ENCODE measurements around the gene MMAA. TPM values are rescaled to one million over a fixed set of nuclear protein-coding genes. Genes with fewer than 3 reads are reported as not detected.
"Not testable (repeated sequence)": the region's sequence is repeated elsewhere in the genome, so short reads cannot be mapped to it uniquely, and the experiment has no call there.

Gene MMAA
- polyA plus RNA-seq (2012; ENCODE audit: low read depth, missing spikeins): 7.8 TPM

DNA sequence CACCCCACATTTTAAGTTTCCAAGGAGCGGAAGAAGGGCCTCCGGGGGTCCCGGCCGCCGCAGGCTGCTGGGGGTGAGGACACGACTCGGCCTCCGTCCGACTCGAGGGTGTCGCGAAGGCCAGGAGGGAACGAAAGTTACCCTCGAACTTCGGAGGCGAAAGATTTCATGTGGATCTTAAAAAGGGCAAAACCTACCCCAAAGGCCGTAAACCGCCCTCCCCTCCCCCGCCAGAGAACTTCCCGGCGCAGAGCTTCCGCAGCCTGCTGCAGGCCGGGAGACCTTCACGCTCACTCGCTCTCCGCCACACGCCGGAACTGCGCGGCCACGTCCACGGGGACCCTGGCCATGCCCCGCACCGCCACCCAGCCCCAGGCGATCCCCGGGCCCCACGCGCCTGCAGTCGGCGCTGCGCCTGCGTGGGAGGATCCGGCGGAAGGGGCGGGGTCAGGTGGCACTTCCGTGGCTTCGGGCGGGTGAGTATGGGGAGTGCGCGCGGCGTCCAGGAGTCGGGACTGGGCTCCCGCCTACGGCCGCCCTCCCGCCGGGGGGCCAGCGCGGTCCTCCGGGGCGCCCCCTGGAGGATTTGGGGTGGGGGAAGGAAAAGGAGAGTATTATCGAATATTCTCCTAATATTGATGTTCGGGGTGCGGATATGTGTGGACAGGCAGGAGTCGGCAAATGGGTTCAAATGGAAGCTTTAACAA lies at the start of gene MMAA:
Gene MMAA, plus strand, starts transcription at position 454 of the 707 bp plus-strand sequence. CDS start 19,755 bp downstream, outside the sequence.
- peak; percentile 9; the same call in 1 of the 2 replicates for TF ChIP-seq POU2F2 (IDR thresholded peaks at IDR 0.05; ENCODE audit: low read depth, low read length)
- peak; percentile 83 for TF ChIP-seq TAF1 (IDR thresholded peaks at IDR 0.05; ENCODE audit: low read depth, low read length)
- TF ChIP-seq POLR2AphosphoS5 (IDR thresholded peaks at IDR 0.05; ENCODE audit: low read depth, low read length): peak; percentile 96
- peak; percentile 90 for TF ChIP-seq POLR2A (IDR thresholded peaks at IDR 0.05; ENCODE audit: low read depth, low read length)
- peak; percentile 72 for TF ChIP-seq PAX5 (IDR thresholded peaks at IDR 0.05; ENCODE audit: insufficient read depth, low read length, severe bottlenecking)
- TF ChIP-seq SPI1 (IDR thresholded peaks at IDR 0.05; ENCODE audit: low read depth, low read length): peak; percentile 28; the same call in 1 of the 2 replicates
- peak; percentile 98 for FAIRE-seq
- DNase-seq (ENCODE audit: insufficient read length, low spot score): peak; percentile 90

DNA sequence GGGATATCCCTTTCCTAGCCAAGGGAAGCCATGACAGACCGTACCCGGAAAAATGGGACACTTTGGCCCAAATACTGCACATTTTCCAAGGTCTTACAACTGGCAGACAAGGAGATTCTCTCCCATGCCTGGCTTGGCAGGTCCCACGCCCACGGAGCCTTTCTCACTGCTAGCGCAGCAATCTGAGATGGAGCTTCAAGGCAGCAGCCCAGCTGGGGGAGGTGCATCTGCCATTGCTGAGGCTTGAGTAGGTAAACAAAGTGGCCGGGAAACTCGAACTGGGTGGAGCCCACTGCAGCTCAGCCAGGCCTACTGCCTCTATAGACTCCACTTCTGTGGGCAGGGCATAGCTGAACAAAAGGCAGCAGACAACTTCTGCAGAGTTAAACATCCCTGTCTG lies 44.6 kb upstream of the MMAA start:
- not testable (repeated sequence) for DNase-seq (ENCODE audit: insufficient read length, low spot score); FAIRE-seq

GRCh38 chr4:145580906-145581305 lies 38.3 kb upstream of the MMAA start:
- no peak for DNase-seq (ENCODE audit: insufficient read length, low spot score)
- TF ChIP-seq TAF1 (IDR thresholded peaks at IDR 0.05; ENCODE audit: low read depth, low read length): no peak
- TF ChIP-seq PAX5 (IDR thresholded peaks at IDR 0.05; ENCODE audit: insufficient read depth, low read length, severe bottlenecking): no peak
- no peak for TF ChIP-seq POLR2AphosphoS5 (IDR thresholded peaks at IDR 0.05; ENCODE audit: low read depth, low read length)
- no peak for TF ChIP-seq POLR2A (IDR thresholded peaks at IDR 0.05; ENCODE audit: low read depth, low read length)
- no peak for TF ChIP-seq POU2F2 (IDR thresholded peaks at IDR 0.05; ENCODE audit: low read depth, low read length)
- no peak for TF ChIP-seq SPI1 (IDR thresholded peaks at IDR 0.05; ENCODE audit: low read depth, low read length)
- no peak for FAIRE-seq

- DNase-seq (ENCODE audit: insufficient read length, low spot score) (no peak), FAIRE-seq (no peak)
These were observed 35.8 kb upstream of the MMAA start for GRCh38 chr4:145583191-145584055.

GRCh38 chr4:145587088-145587754 lies 32.0 kb upstream of the MMAA start:
- no peak for DNase-seq (ENCODE audit: insufficient read length, low spot score)
- no peak for TF ChIP-seq POLR2A (IDR thresholded peaks at IDR 0.05; ENCODE audit: low read depth, low read length)
- TF ChIP-seq PAX5 (IDR thresholded peaks at IDR 0.05; ENCODE audit: insufficient read depth, low read length, severe bottlenecking): no peak
- TF ChIP-seq TAF1 (IDR thresholded peaks at IDR 0.05; ENCODE audit: low read depth, low read length): no peak
- TF ChIP-seq SPI1 (IDR thresholded peaks at IDR 0.05; ENCODE audit: low read depth, low read length): no peak
- TF ChIP-seq POLR2AphosphoS5 (IDR thresholded peaks at IDR 0.05; ENCODE audit: low read depth, low read length): no peak
- TF ChIP-seq POU2F2 (IDR thresholded peaks at IDR 0.05; ENCODE audit: low read depth, low read length): no peak
- FAIRE-seq: no peak

More at GRCh38 chr4:145583191-145584055, 35.8 kb upstream of the MMAA start:
- TF ChIP-seq TAF1 (IDR thresholded peaks at IDR 0.05; ENCODE audit: low read depth, low read length) (no peak), SPI1 (IDR thresholded peaks at IDR 0.05; ENCODE audit: low read depth, low read length) (no peak), POU2F2 (IDR thresholded peaks at IDR 0.05; ENCODE audit: low read depth, low read length) (no peak), POLR2A (IDR thresholded peaks at IDR 0.05; ENCODE audit: low read depth, low read length) (no peak), POLR2AphosphoS5 (IDR thresholded peaks at IDR 0.05; ENCODE audit: low read depth, low read length) (no peak)

- DNase-seq (ENCODE audit: insufficient read length, low spot score); FAIRE-seq: not testable (repeated sequence)
These were observed 29.8 kb upstream of the MMAA start for GRCh38 chr4:145589381-145589780.

- no peak for TF ChIP-seq PAX5 (IDR thresholded peaks at IDR 0.05; ENCODE audit: insufficient read depth, low read length, severe bottlenecking)
- TF ChIP-seq SPI1 (IDR thresholded peaks at IDR 0.05; ENCODE audit: low read depth, low read length): no peak
- TF ChIP-seq POLR2A (IDR thresholded peaks at IDR 0.05; ENCODE audit: low read depth, low read length): no peak
- TF ChIP-seq TAF1 (IDR thresholded peaks at IDR 0.05; ENCODE audit: low read depth, low read length): no peak
- FAIRE-seq: peak; percentile 16
These were observed 29.1 kb upstream of the MMAA start for GRCh38 chr4:145589916-145590702.

DNA sequence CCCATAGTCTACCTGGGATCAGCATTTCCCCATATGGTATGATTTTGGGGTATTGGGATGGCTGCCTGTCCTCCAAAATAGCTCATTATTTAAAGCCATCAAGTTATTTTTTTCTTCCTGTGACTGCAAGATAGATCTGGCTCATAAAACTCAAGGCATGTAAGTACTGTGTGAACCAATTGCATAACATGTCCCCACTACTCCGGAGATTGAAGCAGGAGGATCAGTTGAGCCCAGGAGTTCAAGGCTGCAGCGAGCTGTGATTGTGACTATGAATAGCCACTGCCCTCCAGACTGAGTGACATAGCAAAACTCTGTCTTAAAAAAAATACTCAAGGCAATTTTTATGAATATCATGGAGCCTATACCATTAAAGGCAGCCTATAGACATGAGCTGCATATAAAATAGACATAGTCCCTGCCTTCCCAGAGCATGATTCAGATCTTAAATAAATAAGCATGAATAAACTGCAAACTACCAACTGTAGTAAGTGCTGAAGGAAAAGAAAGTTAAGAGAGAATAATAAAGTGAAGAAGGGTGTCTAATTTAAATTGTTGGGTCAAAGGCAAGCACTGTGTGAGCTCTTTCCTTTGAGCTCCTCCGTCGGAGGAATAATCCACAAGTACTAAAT lies 16.9 kb upstream of the MMAA start:
- DNase-seq (ENCODE audit: insufficient read length, low spot score) (no peak), FAIRE-seq (no peak)
- TF ChIP-seq TAF1 (IDR thresholded peaks at IDR 0.05; ENCODE audit: low read depth, low read length) (no peak), POLR2AphosphoS5 (IDR thresholded peaks at IDR 0.05; ENCODE audit: low read depth, low read length) (no peak), PAX5 (IDR thresholded peaks at IDR 0.05; ENCODE audit: insufficient read depth, low read length, severe bottlenecking) (no peak), POU2F2 (IDR thresholded peaks at IDR 0.05; ENCODE audit: low read depth, low read length) (no peak), SPI1 (IDR thresholded peaks at IDR 0.05; ENCODE audit: low read depth, low read length) (no peak), POLR2A (IDR thresholded peaks at IDR 0.05; ENCODE audit: low read depth, low read length) (no peak)

More at GRCh38 chr4:145589916-145590702, 29.1 kb upstream of the MMAA start:
- no peak for DNase-seq (ENCODE audit: insufficient read length, low spot score)

Measured in GM12891 (cell line).